Keratinocyte (primary cell): ENCODE measurements around the gene RELB.

Experiments used
- CTCF ChIP-seq, 3 experiments: IDR thresholded peaks in 1 of 3; conservative IDR thresholded peaks in 1 of 3; optimal IDR thresholded peaks in 1 of 3; 2 replicates in 2 of 3; 3 replicates in 1 of 3; pipeline versions ENCODE3 to v1.5.1; 2011; ENCODE audit warnings: low read length in 3 of 3, mild to moderate bottlenecking in 3 of 3, moderate library complexity in 2 of 3, control low read depth in 1 of 3, inconsistent platforms in 1 of 3; ENCODE audit not compliant: insufficient read depth in 2 of 3; ENCODE audit errors: extremely low read depth in 1 of 3
- EZH2 ChIP-seq: IDR thresholded peaks from one replicate; pipeline ENCODE4 v1.6.1; 2012; ENCODE audit warnings: inconsistent platforms, mild to moderate bottlenecking, low read length, moderate library complexity

GRCh38 chr19:45047188-45047797 lies 46.0 kb downstream of the RELB start:
- TF ChIP-seq CTCF (optimal IDR thresholded peaks at IDR 0.05 in 1 of 3, IDR thresholded peaks at IDR 0.05 in 1 of 3, conservative IDR thresholded peaks at IDR 0.05 in 1 of 3; ENCODE audit: extremely low read depth in 1 of 3, insufficient read depth in 2 of 3, low read length in 3 of 3): no peak
- no peak for TF ChIP-seq EZH2
